CD4-positive, alpha-beta T cell treated with Interleukin-4 for 1 hour (primary cell): ENCODE measurements around the gene ASB5.
"Not testable (repeated sequence)": the region's sequence is repeated elsewhere in the genome, so short reads cannot be mapped to it uniquely, and the experiment has no call there.

Source experiments
- DNase-seq, 2 donors: peaks; one replicate each; pipeline ENCODE4 v3.0.0-alpha.2; 2020 to 2022

Gene ASB5

DNA sequence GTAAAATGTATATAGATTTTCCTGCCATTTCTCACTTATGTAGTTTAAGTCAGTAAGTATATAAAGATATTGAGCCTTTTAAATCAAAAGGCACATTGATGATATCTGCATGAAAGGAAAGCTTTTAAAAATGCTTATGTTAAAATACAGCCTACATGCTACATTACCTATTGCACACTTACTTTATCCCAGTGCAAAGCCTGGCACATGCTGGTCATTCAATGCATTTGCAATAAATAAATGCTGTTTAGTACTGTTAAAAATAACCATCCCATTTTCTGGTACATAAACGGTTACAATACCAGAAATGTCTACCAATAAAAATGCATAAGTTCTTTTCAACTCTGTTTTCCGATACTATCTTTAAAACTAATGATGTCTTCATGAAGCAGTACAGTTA is 51.5 kb downstream of the ASB5 start:
- DNase-seq, result no peak

DNA sequence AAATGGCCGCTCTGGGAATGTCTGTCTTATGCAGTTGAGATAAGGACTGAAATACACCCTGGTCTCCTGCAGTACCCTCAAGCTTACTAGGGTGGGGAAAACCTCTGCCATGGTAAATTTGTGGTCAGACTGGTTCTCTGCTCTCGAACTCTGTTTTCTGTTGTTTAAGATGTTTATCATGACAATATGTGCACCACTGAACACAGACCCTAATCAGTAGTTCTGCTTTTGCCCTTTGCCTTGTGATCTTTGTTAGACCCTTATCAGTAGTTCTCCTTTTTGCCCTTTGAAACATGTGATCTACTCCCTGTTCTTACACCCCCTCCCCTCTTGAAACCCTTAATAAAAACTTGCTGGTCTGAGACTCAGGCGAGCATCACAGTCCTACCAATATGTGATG is 56.7 kb downstream of the ASB5 start:
- not testable (repeated sequence) for DNase-seq

DNA sequence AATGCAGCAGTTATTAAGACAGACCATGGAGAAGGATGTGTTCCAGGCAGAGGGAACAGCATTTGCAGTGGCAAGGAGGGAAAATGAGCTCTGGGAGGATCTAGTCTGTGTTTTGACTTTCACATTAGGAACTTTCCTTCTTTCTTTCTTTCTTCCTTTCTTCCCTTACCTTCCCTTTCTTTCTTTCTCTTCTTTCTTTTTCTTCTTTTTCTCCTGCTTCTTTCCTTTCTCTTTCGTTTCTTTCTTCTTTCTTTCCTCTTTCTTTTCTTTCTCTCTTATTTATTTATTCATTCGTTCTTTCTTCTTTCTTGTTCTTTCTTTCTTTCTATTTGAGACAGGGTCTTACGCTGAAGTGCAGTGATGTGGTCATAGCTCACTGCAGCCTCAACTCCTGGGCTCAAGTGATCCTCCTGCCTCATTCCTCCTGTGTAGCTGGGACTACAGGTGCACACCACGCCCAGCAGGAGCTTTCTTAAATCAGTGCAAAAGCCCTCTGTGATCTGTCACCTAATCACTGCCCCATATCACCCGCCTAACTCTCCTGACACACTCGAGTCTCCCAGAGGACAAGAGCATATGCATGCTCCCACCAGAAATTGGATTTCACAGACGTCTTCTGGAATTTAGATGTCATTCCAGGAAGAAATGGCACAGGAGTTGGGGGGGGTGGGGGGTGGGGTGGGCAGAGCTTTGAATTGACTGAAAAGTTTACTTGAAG is 58.3 kb downstream of the ASB5 start:
- DNase-seq, result no peak

DNA sequence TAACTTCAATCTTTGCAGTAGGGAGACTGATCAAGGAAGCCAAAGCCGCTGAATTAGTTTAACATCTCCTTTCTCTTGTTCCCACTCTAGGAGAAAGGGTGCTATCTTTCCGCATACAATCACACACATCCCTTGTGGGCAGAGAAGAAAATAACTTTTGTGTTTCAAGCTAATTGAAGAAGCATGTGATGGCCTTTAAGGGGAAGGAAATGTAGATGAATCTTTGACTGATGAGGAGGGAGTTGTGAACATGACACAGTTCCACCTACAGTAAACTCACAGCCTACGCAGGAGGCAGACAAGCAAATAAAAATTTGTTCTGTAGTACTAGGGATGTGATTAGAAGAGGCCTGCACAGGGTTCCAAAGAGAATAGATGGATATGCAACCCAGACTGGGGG is 58.9 kb downstream of the ASB5 start:
- DNase-seq, result no peak

DNA sequence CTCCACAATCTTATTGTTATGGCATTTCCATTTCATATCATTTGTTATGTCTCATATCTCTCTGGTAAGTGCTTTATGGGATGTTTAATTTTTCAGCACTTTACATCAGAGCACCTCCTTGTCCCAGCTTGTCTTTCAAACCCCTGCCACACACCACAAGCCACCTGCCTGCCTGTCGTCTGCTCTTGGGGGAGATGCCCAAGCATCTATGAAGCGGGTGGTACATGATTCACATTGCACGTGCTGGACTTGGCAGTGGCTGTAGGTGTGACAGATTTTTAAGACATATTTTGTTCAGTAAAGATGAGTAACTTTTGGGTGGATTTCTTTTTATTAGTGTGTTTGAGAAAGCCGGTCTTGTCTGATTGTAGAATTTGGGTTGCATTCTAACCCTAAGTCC is 59.5 kb downstream of the ASB5 start:
- DNase-seq, result no peak

DNA sequence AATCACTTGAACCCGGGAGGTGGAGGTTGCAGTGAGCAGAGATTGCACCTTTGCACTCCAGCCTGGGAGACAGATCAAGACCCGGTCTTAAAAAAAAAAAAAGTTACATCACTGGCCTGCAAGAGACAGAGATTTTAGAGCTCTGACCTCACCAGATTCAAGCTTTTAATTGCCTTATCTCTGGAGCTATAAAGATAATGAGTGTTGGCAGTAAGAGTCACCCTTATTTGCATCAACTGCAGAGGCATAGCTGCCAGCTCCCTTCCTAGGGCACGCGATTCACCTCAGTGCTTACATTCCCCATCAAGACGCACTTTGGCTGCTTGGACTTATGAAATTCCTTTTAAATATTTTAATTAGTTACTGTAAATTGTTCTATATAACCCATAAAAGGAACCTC is 61.2 kb downstream of the ASB5 start:
- DNase-seq, result no peak

DNA sequence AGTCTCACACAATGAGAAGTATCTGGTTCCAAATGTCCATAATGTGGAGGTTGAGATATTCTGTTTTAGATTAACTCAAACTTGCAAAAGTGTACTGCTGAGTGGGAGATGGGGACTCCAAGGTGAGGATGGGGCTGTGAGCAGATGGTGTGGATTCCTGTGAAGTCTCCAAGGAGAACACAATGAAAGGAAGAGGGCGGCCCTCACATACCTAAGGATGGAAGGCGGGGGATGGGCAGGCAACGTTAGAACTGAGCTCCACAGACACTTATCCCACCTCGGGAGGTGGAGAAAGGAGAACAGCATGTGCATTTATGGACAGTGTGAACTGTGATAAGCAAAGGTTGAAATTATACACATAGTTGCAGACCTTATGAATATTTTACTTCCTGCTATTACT is 63.7 kb downstream of the ASB5 start:
- DNase-seq, result no peak

DNA sequence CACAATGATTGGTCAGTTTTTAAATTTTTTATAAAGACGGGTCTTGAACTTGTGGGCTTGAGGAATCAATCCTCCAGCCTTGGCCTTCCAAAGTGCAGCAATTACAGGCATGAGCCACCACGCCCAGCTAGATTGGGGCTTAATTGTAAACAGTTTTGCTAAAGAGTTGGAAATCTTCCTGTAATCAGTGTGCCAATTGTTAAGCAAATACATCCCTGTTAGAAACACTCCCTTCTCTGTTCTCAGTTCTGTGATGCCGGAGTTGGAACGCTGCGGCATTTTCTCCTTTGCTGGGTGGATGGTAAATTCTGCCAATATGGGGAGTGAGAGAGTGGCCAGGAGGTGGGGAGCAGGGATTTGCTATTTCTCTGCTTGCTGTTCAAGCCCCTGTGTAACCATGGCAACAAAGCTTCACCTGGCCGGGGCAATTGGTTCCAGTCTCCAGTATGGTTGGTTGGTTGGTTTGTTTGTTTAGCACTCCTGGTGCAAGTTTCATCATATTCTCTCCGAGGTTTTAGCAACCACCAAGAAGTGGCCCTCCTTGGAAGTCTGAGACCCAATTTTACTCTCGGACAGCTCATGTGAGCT is 70.6 kb downstream of the ASB5 start:
- no peak for DNase-seq

DNA sequence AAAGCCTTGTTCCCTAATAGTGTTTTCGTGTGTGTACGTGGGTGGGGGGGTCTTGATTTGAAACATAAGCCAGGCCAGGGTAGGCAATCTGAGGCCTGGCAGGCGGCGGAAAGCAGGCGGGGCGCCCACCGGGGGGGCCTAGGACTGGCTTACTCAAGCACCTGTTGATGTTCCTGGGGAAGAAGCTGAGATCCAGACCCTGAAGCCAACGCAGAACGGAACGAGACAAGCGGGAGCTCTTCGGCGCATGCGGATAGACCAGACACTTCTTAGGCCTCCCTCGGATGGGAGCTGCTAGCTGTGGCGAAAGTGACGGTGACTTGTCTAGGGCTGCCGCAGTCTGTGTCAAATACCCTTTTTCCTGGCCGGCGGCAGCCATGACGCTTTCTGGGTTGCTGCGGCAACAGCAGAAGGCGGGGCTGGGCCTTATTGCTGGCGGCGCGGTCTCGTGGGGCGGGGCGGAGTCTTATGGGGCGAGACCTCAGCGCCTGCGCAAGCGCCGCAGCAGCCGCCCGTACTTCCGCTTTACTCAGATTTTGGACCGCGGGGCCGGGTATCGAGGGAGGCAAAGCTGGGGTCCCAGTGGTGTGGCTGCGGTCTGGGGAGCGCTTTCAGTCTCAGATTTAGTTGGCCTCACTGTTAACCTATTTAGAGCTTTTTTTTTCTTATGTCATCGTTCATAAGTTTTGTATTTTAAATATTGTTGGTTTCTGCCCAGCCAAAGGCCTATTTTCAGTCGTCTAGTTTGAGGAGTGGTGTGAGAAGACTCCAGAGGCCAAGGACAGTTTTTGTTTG is 73.6 kb downstream of the ASB5 start, which contains the start of gene SPATA4:
SPATA4 (minus strand) TSS at position 402 of the 795 bp plus-strand sequence; CDS start at position 379, 23 bp downstream.
- peak; percentile 92 to 94 for DNase-seq

DNA sequence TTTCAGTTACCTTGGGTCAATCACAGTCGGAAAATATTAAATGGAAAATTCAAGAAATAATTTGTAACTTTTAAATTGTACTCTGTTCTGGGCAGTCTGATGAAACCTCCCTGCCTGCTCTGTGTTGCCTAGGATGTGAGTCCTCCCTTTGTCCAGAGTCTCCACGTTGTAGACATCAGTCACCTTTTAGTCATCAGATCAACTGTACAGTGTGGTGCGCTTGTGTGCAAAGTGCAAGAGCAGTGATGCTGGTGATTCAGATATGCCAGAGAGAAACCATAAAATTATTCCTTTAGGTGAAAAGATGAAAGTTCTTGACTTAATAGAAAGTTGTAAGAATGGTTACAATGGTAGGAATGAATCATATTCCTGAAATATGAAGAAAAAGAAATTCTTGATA is 75.1 kb downstream of the ASB5 start:
- no peak for DNase-seq

DNA sequence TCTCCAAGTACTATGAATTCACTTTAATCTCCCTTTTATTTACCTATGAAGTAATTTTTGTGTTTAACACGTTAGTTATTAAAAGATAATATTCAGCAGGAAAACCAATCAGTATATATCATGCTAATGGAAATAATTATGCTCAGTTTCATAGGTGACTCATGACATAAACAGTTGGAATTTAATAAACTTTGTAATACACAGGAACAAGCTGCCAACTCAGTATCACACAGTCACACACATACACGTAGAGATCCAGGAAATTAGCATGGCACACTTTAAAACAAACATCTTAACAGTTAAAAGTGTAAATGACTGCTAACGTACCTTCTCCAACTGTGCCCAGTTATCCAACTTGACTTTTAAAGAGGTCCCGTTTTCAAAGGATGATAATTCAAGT is 75.9 kb downstream of the ASB5 start:
- no peak for DNase-seq

DNA sequence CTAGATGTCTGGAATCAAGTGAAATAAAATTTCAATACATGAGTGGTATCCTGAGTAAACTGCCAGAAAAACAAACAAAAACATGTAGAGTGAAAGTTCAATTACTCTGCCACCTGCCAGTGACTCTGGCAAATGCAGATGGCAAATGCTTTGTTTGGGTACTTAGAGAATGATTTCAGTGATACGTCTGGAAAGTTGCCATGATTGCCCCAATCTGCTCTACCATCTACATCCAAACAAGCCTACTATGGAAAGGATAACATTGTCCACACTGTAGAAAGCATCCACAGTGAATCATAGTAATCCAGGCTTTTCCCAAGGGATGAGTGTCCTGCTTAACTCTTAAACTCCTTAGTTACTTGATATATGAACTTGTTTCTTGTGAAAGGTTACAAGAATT is 77.0 kb downstream of the ASB5 start:
- no peak for DNase-seq

DNA sequence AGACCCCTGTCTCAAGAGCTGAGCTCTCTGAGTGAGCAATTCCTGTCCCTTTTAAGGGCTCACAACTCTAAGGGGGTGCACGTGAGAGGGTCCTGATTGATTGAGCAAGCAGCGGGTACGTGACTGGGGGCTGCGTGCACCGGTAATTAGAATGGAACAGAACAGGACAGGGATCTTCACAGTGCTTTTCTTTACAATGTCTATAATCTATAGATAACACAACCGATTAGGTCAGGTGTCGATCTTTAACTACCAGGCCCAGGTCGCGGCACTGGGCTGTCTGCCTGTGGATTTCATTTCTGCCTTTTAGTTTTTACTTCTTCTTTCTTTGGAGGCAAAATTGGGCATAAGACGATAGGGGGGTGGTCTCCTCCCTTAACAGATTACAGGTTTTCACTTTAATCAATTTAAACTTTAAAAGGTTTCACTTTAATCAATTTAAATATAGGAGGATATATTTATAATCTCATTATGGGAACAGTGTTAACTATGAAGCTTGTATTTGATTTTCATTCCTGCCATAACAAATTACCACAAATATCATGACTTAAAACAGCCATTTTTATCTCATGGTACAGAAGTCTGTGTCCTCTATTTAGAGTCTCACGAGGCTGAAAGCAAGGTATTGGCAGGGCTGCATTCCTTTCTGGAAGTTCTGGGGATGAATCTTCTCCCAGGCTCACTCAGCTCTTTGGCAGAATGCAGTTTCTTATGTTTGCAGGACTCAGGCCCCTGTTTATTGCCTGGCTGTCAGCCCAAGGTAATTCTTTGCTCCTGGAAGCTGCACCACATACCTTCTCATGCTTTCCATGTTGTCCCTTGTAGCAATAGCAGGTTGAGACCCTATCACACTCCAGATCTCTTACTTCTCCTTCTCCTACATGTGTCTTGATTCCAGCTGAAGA is 78.9 kb downstream of the ASB5 start:
- no peak for DNase-seq

DNA sequence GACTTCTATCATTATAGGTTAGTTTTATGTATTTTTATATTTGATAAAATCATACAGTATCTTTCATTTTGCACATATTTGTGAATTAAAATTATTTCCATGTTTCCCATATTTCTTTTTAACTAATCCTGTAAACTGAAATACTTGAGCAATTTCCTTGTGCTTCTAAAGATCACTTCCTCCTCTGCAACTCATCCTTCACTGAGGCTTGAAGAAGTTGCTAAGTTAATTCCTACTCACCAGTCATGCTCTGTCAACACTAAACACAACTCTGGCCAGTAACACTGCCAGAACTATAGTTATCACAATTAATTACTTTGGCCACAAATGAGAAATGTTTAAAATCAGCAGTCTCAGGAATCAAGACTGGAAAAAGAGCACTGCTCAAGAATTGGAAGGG is 80.4 kb downstream of the ASB5 start:
- DNase-seq, result no peak

DNA sequence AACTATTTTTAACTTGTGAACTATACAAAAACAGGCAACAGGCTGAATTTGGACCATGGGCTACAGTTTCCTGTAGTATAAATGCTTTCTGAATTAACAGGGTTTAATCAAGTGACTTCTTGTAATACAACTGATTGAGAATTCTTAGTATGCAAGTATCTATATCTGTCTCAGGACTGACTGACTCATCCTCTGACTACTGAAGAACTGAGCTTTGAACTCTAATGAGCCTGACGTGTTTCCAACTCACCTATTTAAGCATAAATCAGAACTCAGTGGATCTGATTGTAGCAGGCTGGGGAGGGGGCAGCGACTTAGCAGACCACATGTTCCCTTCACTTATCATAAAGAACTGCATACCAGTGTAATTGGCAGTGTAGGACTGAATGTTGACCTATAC is 81.4 kb downstream of the ASB5 start:
- DNase-seq, result no peak

DNA sequence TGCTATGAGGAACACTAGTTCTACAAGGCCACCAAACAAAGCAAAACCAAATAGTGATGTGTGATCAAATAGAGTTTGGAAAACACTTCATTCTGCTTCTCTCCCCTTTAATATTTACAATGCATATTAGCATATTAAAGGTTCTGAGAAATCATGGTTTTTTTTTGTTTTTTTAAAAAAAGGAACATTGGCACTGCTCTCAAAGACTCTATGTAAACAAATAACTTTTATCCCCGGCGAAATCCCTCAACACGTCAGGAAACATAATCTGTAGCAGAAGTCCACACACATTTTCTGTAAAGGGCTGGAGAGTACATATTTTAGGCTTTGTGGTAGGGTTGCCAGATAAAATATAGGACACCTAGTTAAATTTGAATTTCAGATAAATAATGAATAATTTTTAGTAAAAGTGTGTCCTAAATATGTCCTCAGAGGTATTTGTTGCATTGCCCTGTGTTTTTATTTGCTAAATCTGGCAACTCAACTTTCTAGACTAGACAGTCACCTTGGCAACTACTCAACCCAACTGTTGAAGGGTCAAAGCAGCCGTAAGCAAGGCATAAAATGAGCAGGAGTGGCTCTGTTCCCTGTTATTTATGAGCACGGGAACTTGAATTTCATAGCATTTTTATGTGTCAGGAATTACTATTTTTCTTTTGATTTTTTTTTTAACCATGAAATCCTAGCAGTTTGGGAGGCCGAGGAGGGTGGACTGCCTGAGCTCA is 82.2 kb downstream of the ASB5 start:
- DNase-seq, result no peak

DNA sequence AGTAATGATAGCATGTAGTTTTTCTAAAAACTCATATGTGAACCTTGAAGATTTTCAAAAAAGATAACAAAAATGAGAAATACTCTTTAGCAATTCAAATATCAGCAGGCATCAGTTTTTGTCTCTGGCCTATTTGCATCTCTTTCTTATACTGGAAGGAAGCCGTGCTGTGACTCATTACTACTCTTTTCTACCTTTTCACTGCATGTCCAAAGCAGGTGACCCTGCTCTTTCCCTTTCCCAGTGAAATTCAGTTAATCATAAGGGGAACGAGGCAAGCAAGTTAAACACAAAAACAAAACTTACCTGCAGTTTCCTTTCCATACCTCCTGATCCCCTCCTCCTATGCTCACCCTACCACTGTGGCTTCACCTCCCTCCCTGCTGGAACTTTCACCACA is 83.0 kb downstream of the ASB5 start:
- no peak for DNase-seq

DNA sequence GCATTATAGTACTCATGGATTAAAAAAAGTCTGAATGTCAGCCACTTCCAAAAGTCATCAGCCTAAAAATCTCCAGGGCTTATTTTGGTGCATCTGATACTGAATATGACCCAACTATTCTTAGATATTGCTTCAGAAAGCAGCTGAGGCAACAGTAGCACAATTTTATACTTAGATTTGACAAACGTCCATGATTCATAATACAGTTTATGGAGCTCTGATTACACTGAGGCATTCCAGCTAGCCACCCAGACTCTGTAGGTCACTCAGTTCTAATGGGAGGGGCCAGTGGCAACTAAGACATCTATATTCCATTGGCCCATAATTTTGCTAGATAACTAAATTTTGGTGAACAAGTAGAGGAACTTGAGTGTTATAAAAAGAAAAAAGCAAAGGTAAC is 84.0 kb downstream of the ASB5 start:
- DNase-seq, result no peak
